ENCODE data around the gene PDCD1.

- TF ChIP-seq EZH2phosphoT487 (IDR thresholded peaks at IDR 0.05; ENCODE audit: insufficient read depth, low read depth) = no peak
- no peak for TF ChIP-seq EZH2 (IDR thresholded peaks at IDR 0.05; ENCODE audit: insufficient read depth, poor library complexity, severe bottlenecking)
These were observed 36.7 kb upstream of the PDCD1 start for GRCh38 chr2:241895427-241895711.
